SIG-M5 (cell line): Measurements from ENCODE around the gene ATP2B3.

Experiments
- DNase-seq: peaks from one replicate; lab custom pipeline; 2025; lab: John Stamatoyannopoulos, UW

Gene ATP2B3

DNA sequence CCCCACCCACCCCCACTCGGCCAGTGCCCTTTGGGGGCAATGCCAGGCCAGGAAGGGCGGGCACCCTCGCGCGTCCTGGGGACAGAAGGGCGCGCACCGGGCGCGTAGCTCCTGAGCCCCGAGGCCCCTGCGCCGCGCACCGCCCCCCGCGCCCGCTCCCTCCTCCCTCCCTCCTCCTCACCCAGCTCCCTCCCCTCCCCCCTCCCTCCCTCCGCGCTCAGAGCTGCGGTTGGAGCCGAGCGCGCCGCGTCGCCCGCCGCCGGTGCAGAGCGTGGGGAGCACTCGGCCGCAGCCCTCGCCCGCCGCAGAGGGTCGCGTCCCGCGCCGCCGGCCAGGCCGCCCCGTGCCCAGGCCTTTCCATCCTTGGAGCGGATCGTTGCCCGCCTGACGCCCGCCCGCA lies at the start of gene ATP2B3:
TSS of gene ATP2B3 (plus strand) at position 220 of the 400 bp plus-strand sequence. CDS start 18,606 bp downstream, outside the sequence.
- DNase-seq = no peak

DNA sequence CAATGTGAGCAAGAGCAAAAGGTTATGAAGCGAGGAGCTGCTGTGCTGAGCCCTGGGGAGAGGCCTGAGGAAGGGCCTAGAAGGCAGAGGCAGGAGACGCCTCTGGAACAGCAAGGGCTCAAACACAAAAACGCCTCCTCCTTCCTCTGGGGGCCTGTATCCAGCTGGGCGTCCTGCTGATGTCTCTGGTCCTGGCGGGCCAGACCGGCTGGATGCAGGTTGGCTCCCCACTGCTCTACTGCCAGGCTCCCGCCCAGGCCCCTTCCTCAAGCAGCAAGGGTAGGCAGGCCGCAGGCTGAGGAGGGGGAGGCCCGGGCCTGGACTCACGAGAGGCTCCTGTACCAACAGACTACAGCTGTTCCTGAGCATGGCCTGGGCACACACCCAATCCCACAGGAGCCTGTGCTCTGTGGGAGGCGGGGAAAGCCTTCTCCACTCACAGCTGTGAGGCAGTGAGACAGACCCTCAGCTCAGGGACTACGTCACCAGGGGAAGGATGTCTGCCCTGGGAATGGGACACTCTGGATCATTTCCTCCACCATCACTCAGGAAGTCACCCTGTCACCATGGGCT lies 49.3 kb upstream of the ATP2B3 start:
- DNase-seq = no peak

DNA sequence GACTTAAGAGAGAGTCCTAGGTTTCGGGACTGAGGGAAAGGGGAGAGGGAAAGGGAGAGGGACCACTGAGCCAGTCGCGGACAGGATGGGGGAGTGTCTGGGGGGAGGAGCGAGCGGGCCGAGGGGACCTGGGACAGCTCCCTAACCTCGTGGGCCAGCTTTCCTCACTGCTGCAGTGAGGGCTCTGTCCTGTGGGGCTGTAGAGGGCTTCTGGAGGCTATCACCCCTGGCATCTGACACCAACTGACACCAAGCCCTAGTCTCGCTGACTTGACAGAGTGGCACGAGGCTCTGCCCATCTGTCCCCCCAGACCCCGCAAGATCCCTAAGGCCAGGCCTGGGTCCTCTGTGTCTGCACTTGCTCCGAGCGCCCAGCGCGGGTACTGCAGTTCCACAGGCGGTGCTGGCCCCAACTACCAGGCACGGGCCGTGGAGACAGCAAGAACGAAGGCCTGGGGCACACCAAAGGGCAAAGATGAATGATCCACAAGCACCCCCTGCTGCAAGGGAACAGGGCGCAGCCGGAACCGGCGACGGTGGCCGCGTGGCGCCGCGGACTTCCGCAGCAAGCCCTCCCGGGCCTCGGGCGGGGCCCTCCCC lies 47.5 kb upstream of the ATP2B3 start:
- peak; percentile 2 for DNase-seq

DNA sequence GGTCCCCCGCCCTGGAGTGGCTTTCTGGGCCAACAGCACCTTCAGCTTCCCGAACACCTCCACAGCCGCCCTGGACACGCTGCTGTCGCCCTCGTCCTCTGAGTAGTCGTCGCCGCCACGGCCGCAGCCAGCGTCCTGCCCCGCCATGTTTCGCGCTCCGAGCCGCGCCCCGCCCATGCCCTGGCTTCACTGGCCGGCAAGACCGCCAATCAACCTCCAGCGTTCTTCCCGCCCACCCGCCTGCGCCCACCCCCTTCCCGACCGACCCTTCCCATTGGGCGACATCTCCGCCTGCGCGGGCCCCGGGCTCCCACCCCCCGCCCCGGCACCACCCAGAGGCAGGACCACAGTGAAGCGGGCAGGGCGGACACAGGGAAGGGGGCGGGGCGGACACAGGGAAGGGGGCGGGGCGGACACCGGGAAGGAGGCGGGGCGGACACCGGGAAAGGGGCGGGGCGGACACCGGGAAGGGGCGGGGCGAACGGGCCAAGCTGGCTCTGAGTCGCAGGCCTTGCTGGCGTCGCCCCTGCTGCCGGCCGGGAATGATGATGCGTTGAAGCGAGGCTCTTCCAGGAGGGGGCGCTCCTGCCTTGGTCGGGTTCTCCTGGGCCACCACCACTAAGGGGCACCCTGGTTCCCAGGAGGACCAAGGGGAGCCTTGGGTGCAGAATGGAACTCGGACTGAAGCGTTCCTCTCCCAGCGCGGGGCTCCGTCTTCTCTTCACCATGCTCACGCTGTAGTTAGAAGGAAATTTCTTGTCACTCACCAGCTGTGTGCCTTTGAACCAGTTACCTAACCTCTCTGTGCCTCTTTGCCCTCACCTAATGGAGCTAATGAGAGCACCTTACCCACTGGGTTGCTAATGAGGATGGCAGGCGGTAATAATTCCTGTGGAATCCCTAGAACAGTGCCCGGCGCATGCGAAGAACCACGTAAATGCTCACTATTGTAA lies 46.8 kb upstream of the ATP2B3 start, which contains the start of gene HAUS7:
TSS of gene HAUS7 (minus strand) at position 166 of the 953 bp plus-strand sequence. CDS start at position 147, 19 bp downstream.
- peak; percentile 5 for DNase-seq

DNA sequence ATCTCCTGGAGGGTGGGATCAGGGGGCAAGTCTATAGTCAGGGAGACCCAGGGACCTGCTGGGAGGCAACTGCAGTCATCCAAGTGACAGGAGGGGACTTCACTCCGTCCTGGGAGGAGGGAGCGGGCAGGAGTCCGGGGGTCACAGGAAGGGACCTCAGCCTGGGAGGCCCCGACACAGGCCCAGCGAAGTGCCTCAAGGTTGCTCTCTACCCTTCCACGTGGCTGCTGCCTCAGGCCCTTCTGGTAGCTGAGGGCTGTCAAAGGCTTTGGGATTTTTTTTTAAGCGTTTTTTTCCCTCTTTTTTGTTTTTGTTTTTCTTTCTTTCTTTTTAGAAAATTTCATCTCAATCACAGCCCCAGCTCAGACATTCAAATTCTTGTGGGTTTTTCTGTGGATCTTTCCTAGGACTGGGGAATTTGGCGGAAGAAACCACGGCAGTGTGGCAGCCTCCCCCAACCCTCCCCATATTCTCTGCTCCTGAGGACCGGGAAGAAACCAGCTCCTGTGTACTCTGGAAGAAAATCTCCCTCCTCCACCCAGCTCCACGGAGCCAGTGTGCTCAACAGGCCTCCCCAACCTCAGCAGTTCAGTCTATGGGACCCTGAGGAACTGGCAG lies 45.7 kb upstream of the ATP2B3 start:
- DNase-seq = no peak

DNA sequence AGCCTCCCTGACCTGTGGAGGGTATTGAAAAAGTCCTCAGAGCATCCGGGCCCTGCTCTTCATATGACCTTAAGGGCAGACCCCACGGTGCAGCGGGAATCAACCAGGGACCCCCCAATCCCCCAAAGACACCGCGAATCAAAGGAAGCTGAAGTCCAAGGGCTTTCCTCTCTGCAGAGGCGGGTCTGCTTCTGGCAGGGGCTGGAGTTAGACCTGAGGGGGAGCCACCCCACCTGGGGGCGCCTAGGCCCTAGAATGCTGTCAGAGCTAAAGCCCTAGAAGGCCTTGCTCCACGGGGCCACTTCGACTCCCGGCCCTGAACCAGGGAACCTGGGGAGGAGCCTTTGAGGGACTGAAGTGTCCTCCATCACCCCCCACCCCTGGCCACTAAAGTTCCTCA lies 44.3 kb upstream of the ATP2B3 start:
- DNase-seq = no peak

DNA sequence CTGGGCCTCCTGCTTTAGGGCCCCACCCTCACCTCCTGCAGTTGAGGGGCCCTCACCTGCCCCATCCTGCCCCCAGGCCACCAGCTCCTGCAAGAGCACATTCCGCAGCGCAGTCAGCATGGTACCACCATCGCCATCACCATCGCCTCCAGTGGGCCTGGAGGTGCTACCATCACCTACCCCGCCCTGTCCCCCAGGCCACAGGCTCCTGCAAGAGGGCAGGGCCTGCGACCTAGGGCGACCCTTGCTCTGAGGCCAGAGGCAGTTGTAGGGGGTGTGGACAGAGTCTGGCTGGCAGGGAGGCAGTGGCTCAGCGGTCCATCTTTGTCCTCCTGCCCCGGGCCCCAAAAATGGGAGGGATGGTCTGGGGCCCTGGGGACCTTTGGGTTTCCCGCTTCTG lies 43.2 kb upstream of the ATP2B3 start:
- DNase-seq = no peak

DNA sequence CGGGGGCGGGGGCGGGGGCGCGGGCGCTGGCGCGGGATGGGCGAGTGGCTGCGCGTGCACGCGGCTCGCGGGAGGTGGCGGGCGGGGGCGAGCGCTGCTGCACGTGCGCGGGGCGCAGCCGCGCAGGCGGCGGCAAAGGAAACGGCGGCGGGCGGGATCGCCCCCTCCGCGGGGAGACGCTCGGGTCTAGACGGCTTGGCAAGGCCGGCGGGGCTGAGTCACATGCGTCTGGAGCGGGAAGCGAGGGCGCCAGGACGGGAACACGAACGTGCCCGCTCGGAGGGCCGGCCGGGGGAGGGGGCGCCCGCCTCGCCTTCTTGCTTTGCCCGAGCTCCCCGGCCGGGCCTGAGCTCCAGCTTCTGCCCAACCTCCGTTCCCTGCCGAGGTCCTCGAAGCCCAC lies 42.7 kb upstream of the ATP2B3 start:
- DNase-seq = no peak

DNA sequence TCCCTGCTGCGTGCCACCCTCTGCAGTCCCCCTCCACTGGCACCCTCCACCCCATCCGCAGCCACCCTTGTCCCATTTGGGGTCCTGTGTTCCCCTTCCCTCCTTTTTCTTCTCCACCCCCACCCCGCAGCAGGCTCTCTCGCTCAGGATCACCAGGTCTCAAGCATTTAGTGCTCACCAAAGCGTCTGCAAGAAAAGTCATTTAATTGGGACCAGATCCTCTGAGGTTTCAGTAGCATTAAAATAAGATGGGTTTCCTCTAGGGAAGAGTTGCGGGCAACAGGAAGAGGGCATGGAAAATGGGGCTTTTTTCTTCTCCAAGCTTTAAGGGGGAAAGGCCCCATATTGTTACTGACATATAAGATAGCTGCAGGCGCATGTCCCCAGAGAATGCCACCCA lies 42.2 kb upstream of the ATP2B3 start:
- no peak for DNase-seq

DNA sequence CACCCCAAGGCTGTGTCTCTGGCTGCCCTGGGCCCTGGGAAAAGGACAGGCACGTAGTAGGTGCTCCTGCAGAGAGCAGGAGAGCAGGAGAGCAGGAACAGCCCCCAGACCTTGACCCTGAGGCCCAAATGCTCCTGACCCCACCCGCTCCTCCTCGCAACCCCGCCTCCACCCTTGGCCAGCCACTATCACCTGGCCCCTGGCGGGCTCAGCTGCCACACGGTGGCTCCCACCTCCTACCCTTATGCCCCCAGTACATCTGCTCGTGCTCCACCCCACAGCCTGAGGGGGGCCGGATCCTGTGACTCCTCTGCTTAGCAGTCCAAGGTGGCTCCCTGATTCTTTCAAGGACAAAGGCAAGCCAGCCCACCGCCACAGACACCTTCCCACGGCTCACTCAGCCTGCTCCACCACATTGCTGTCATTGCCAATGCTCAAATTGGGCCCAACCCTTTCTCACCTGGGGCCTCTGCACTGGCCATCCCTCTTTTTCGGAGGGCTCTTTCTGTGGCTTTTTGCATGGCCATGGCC lies 41.6 kb upstream of the ATP2B3 start:
- DNase-seq = no peak

DNA sequence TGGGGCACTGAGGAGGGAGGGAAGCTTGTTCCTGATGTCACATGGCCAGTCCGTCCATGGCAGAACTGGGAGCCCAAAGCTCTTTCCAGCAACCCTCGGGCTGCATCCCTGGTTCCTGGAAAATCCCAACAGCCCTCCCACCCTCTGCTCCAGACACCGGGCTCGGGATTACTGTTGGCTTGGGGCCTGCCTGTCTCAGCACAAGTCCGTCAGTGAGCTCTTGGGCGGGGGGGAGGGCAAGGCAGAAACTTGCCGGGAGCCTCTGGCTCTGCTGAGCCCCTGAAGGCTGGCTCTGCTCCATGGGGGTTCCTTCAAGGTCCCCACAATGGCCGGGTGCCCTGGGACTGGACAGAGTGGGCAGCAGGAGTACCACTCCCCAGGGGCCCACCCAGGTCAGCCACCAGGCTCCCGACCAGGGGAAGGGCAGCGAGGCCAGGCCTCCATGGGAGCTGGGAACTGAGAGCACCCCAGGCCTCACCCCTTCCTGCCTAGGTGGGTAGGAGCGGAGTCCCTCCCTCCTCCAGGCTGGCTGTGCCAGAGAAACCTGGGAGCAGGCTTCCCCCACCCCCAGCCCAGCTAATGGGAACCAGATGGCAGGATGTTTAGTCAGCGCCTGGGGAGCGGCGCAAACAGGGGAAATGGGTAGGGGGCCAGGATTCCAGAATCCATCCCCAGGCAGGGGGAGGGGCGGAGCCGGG lies 40.6 kb upstream of the ATP2B3 start:
- DNase-seq = no peak

DNA sequence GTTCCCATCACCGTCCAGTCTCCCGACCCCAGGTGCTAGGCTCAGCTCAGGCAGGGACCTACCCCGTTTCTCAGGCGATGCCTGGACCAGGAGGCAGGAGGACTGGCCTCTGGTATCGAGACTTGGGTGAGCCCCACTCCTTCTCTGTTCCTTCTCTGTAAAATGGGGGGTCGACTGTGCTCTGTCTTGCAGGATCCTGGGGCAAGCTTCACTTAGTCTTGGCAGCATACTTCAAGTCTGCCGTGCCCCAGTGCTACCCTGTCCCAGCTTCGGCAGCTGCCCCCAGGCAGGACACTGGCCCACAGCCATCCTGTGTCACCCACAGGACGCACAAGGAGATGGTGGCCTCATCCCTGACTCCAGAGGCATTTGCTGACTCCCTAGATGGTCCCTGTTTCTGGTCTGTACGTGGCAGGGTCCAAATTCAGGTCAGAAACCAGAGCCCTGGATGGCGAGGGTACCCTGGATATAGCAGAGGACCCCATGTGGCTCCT lies 40.0 kb upstream of the ATP2B3 start:
- no peak for DNase-seq

DNA sequence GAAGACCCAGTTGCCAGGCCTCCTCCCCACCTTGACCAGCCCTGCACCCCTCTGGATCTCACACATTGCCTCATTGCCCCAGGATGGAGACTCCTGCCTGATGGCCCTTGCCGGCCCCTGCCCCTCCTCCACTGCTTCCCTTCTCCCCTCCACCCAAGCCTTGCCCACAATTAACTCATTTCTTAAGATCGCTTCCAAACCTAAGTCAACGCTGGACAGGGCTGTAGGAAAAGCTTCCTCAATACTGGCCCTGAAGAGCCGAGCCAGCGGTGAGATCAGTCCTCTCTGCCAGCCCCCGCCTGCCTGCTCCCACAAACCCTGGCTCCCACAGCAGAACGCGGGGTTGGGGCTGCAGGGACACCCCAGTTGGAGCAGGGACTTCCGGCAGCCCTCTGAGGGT lies 39.5 kb upstream of the ATP2B3 start:
- DNase-seq = no peak

DNA sequence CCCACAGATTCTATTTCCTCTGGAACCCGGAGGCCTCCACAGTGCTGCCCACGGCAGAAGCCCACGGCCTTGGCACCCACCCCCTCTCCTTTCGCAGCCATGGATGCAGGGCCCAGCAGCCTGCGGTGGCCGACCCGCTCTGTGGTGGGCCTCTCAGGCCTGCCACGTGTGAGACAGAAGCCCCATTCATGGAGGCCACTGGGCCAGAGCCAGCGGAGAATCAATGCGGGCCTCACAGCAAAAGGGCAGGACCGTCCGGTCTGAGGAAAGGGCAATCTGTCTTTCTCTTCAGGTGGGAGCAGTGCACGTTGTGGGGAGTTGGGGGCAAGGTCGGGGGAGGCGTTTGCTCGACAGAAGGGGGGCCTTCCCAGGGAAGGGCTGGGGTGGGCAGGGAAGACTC lies 38.7 kb upstream of the ATP2B3 start:
- no peak for DNase-seq

DNA sequence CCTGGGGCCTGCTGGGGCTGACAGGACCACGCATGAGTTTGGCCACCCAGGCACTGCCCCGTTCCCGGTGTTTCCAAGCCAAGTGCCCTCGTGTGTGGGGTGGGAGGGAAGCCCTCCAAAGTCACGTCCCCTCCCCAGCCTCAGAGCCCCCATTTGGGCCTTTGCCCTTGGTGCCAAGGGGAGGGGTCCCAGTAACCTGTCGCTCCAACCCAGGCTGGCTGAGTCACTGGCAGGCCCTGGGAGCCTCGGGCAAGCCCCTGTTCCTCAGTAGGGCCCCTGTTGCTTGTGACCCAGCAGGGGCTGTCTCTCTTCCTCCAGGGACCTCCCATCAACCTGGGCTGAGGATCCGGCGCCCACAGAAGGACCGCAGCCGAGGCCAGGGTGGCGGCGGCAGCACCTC lies 36.4 kb upstream of the ATP2B3 start:
- DNase-seq = no peak

DNA sequence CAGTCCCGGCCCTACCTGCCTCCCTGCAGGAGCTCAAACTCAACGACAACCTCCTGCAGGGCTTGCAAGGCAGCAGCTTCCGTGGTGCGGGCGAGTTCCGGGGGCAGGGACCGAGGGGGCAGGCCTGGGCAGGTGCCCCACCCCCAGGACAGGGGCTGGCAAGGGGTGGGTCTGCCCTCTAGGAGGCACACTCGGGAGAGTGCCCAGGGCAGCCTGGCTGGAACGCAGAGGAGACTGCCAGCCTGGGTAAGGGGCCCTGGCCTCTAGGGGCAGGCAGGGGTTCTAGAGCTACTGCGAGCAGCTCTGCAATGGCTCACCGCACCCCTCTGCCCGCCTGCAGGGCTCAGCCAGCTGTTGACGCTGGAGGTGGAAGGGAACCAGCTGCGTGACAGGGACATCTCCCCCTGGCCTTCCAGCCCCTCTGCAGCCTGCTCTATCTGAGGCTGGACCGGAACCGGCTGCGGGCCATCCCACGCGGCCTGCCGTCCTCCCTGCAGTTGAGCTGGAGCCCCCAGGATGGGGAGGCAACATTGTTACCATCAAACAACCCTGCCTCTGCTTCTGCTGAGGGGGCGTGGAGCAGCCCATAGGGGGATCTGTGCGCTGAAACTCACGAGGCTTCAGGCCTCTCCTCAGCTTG lies 34.9 kb upstream of the ATP2B3 start:
- DNase-seq = no peak

DNA sequence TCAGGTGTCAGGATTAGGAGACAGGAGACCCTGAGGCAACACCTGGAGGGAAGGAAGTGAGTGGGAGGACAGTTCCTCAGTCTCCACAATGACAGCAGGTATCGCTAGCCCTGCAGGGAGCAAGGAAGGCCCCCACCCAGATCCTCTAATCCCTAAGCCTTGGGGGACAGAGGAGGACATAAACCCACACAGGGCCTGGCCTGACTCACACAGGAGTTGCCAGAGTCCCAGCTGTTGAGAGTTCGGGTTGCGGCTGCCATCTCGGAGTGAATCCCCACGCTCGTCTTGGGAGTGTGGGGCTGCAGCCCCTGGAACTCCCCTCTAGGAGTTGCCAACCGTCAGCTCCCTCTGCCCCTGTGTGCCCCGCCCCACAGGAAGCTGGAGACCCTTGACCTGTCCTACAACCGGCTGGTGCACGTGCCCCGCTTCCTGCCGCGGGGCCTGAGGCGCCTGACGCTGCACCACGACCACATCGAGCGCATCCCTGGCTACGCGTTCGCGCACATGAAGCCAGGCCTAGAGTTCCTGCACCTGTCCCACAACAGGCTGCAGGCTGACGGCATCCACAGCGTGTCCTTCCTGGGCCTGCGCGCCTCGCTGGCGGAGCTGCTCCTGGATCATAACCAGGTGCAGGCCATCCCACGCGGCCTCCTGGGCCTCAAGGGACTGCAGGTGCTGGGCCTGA lies 31.9 kb upstream of the ATP2B3 start:
- no peak for DNase-seq

DNA sequence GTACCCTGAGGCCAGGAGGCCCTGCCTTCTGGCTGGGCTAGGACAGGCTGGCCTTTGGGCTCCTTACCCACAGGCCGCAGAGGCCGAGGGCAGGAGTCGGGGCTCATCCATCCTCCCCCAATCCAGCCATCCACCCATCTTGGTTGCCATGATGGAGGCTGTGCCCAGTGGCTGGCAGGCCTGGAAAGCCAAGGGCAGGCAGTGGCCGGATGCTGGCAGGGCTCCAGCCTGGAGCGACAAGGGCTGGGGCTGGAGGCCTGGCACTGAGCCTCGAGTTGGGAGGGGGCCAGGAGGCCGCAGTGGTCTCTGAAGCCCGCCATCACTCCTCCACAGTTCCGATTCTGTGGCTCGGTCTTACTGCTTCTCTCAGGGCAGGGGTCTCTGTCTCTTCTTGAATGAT lies 31.3 kb upstream of the ATP2B3 start:
- DNase-seq = no peak

DNA sequence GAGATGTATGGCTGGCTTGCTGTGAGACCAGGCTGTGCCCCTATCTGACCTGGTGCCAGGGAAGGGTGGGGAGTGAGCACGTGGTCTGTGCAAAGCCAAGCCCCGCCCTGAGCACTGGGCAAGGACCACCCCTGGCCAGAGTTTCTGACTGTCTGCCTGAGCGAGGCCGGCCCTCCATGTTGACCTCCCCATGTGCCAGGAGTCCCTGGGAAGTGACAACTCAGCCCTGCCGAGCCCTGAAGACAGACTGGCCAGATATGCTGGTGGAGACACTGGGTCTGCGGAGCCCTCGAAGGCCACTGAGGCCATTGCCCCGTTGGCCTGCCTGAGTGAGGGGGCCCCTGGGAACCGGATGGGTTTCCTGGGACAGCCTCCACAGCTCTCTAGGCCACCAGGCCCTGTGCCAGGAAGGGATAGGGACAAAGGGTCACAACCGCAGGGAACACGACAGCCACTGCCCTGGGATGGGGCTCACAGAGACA lies 29.8 kb upstream of the ATP2B3 start:
- DNase-seq = no peak

DNA sequence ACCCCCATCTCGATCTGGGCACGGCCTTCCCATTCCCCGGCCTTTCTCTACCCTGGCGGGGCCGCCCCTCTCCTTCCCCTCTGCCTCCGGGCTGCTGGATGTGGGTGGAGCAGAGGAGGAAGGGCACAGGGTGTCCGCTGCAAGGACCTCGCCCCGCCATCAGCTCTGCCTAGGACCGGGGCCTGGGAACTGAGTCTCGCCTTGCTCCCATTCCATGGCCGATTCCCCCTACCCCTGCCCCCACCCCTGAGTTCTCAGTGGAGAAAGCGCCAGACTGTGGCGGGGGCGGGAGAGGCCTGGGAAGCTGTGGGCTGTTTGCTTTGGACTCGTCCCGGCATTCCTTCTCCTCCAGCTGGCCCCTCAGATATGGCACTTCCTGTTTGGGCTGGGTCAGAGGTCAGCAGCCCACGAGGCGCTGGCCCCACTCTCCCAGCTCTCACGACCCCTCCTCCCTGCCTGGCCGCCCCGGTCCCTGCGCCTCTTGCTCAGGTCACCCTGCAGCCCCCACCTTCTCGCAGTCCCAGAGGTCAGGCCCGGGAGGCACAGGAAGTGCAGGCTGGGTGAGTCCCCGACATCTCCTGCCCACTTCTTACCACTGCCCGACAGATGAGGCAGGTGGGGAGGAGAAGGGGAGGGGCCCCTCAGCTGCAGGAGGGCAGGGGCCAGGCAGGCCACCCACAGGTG lies 29.1 kb upstream of the ATP2B3 start:
- no peak for DNase-seq
